Activated CD8-positive, alpha-beta T cell treated with anti-CD3 and anti-CD28 coated beads, Interleukin-2, amount 10 ng/mL, durations not matched to agents 7 days and 5 days (primary cell): ENCODE results near the gene CTNNA2. TPM values are rescaled to one million over a fixed set of nuclear protein-coding genes. Genes with fewer than 3 reads are reported as not detected.

ENCODE experiments used
- ATAC-seq: fragments of 150-1000 bp; cut with Tn5 transposase; one replicate; pipeline ENCODE4 v1.10.0; 2021; ENCODE audit warnings: moderate library complexity
- CTCF ChIA-PET: fragments of 350-600 bp; sonication (Branson Sonifier 250); formaldehyde crosslinking; loops from one replicate; lab custom pipeline; 2021; ENCODE audit warnings: antibody characterized with exemption; lab: Charles Lee
- POLR2A ChIA-PET: fragments of 350-600 bp; sonication (Branson Sonifier 250); formaldehyde crosslinking; loops from one replicate; lab custom pipeline; 2021; ENCODE audit warnings: antibody characterized with exemption; lab: Charles Lee
- DNase-seq: peaks from one replicate; pipeline ENCODE4 v3.0.0-alpha.2; 2020
- H3K27ac Mint-ChIP-seq: one replicate; pipeline ENCODE4 v1.8.0; 2021; ENCODE audit warnings: mild to moderate bottlenecking, mixed read lengths
- H3K27me3 Mint-ChIP-seq: one replicate; pipeline ENCODE4 v1.8.0; 2021; ENCODE audit warnings: low read depth, mixed read lengths
- H3K36me3 Mint-ChIP-seq: one replicate; pipeline ENCODE4 v1.8.0; 2021; ENCODE audit warnings: low read depth, mixed read lengths
- H3K4me1 Mint-ChIP-seq: one replicate; pipeline ENCODE4 v1.8.0; 2021; ENCODE audit warnings: low read depth, mixed read lengths
- H3K4me3 Mint-ChIP-seq: one replicate; pipeline ENCODE4 v1.8.0; 2021; ENCODE audit warnings: mild to moderate bottlenecking, mixed read lengths
- H3K9me3 Mint-ChIP-seq: one replicate; pipeline ENCODE4 v1.8.0; 2022; ENCODE audit warnings: mixed read lengths; ENCODE audit not compliant: insufficient read depth
- total RNA-seq, 2 experiments: library from RNA; stranded (reverse); gene quantifications; one replicate each; pipeline ENCODE4 v1.2.3, GENCODE V29; 2021

The CTNNA2 gene
- total RNA-seq, 2 experiments from 2014 or later: not detected

GRCh38 chr2:79801082-79801481, 288.2 kb downstream of the CTNNA2 start:
- H3K27me3 Mint-ChIP-seq: no peaks in the 10 kb centered on the region
- H3K36me3 Mint-ChIP-seq: no peaks in the 10 kb centered on the region
- H3K9me3 Mint-ChIP-seq: no peaks in the 10 kb centered on the region
- H3K27ac Mint-ChIP-seq: no peak overlapping the region
- ATAC-seq (no peak), DNase-seq (no peak)
- CTCF ChIA-PET: no interaction called here
- no peak overlapping the region for H3K4me3 Mint-ChIP-seq
- no peaks in the 10 kb centered on the region for H3K4me1 Mint-ChIP-seq
- POLR2A ChIA-PET: no interaction called here

- no peak for ATAC-seq
- CTCF ChIA-PET: no interaction called here
- DNase-seq: no peak
- Mint-ChIP-seq H3K27ac (no peak overlapping the region), H3K27me3 (no peaks in the 10 kb centered on the region), H3K9me3 (peaks cover 16% of the 10 kb centered on the region), H3K4me1 (no peaks in the 10 kb centered on the region), H3K36me3 (no peaks in the 10 kb centered on the region), H3K4me3 (no peak overlapping the region)
- POLR2A ChIA-PET: no interaction called here
Observed at GRCh38 chr2:79817288-79817687, 304.4 kb downstream of the CTNNA2 start.

- no peak overlapping the region for H3K27ac Mint-ChIP-seq
- POLR2A ChIA-PET: no interaction called here
- ATAC-seq: no peak
- no peaks in the 10 kb centered on the region for H3K4me1 Mint-ChIP-seq
- no peaks in the 10 kb centered on the region for H3K36me3 Mint-ChIP-seq
- CTCF ChIA-PET: no interaction called here
- DNase-seq: no peak
- no peaks in the 10 kb centered on the region for H3K27me3 Mint-ChIP-seq
- no peak overlapping the region for H3K4me3 Mint-ChIP-seq
- H3K9me3 Mint-ChIP-seq: peaks cover 4% of the 10 kb centered on the region
Observed at GRCh38 chr2:79820281-79820680, 307.4 kb downstream of the CTNNA2 start.

- no peaks in the 10 kb centered on the region for H3K27me3 Mint-ChIP-seq
- no peaks in the 10 kb centered on the region for H3K4me1 Mint-ChIP-seq
- POLR2A ChIA-PET: no interaction called here
Observed at GRCh38 chr2:79822136-79822535, 309.3 kb downstream of the CTNNA2 start.

GRCh38 chr2:79824086-79824786, 311.4 kb downstream of the CTNNA2 start:
- POLR2A ChIA-PET: no interaction called here
- CTCF ChIA-PET: no interaction called here
- Mint-ChIP-seq H3K4me3 (no peak overlapping the region), H3K4me1 (no peaks in the 10 kb centered on the region), H3K27me3 (no peaks in the 10 kb centered on the region), H3K9me3 (no peaks in the 10 kb centered on the region), H3K27ac (no peak overlapping the region), H3K36me3 (no peaks in the 10 kb centered on the region)
- ATAC-seq (no peak), DNase-seq (no peak)

More at GRCh38 chr2:79822136-79822535, 309.3 kb downstream of the CTNNA2 start:
- Mint-ChIP-seq H3K27ac (no peak overlapping the region), H3K36me3 (no peaks in the 10 kb centered on the region), H3K9me3 (no peaks in the 10 kb centered on the region), H3K4me3 (no peak overlapping the region)
- DNase-seq (no peak), ATAC-seq (no peak)
- CTCF ChIA-PET: no interaction called here

- Mint-ChIP-seq H3K27me3 (no peaks in the 10 kb centered on the region), H3K36me3 (no peaks in the 10 kb centered on the region), H3K4me3 (no peak overlapping the region), H3K4me1 (no peaks in the 10 kb centered on the region), H3K9me3 (no peaks in the 10 kb centered on the region), H3K27ac (no peak overlapping the region)
- ChIA-PET CTCF (no interaction called here), POLR2A (no interaction called here)
- DNase-seq (no peak), ATAC-seq (no peak)
Observed at GRCh38 chr2:79827881-79828280, 315.0 kb downstream of the CTNNA2 start.

- ChIA-PET CTCF (no interaction called here), POLR2A (no interaction called here)
- no peak overlapping the region for H3K4me3 Mint-ChIP-seq
- no peaks in the 10 kb centered on the region for H3K27me3 Mint-ChIP-seq
- DNase-seq (no peak), ATAC-seq (no peak)
- no peak overlapping the region for H3K27ac Mint-ChIP-seq
- H3K9me3 Mint-ChIP-seq: no peaks in the 10 kb centered on the region
- H3K36me3 Mint-ChIP-seq: no peaks in the 10 kb centered on the region
- H3K4me1 Mint-ChIP-seq: no peaks in the 10 kb centered on the region
Observed at GRCh38 chr2:79830501-79830900, 317.6 kb downstream of the CTNNA2 start.

GRCh38 chr2:79831961-79832360, 319.1 kb downstream of the CTNNA2 start:
- Mint-ChIP-seq H3K27me3 (no peaks in the 10 kb centered on the region), H3K4me3 (no peak overlapping the region), H3K36me3 (no peaks in the 10 kb centered on the region), H3K9me3 (no peaks in the 10 kb centered on the region), H3K4me1 (no peaks in the 10 kb centered on the region), H3K27ac (no peak overlapping the region)
- CTCF ChIA-PET: no interaction called here
- DNase-seq: no peak
- no peak for ATAC-seq
- POLR2A ChIA-PET: no interaction called here

GRCh38 chr2:79832511-79833234, 319.8 kb downstream of the CTNNA2 start:
- Mint-ChIP-seq H3K36me3 (no peaks in the 10 kb centered on the region), H3K4me1 (no peaks in the 10 kb centered on the region), H3K9me3 (no peaks in the 10 kb centered on the region), H3K27ac (no peak overlapping the region), H3K27me3 (no peaks in the 10 kb centered on the region), H3K4me3 (no peak overlapping the region)
- ATAC-seq (no peak), DNase-seq (no peak)
- POLR2A ChIA-PET: no interaction called here
- CTCF ChIA-PET: no interaction called here

GRCh38 chr2:79833235-79833878, 320.5 kb downstream of the CTNNA2 start:
- ATAC-seq (no peak), DNase-seq (no peak)
- Mint-ChIP-seq H3K27ac (no peak overlapping the region), H3K27me3 (no peaks in the 10 kb centered on the region), H3K9me3 (no peaks in the 10 kb centered on the region), H3K4me3 (no peak overlapping the region), H3K36me3 (no peaks in the 10 kb centered on the region), H3K4me1 (no peaks in the 10 kb centered on the region)
- ChIA-PET POLR2A (no interaction called here), CTCF (no interaction called here)

GRCh38 chr2:79835911-79836310, 323.1 kb downstream of the CTNNA2 start:
- no peak overlapping the region for H3K27ac Mint-ChIP-seq
- H3K9me3 Mint-ChIP-seq: no peaks in the 10 kb centered on the region
- ATAC-seq: no peak
- ChIA-PET CTCF (no interaction called here), POLR2A (no interaction called here)
- no peak overlapping the region for H3K4me3 Mint-ChIP-seq
- H3K4me1 Mint-ChIP-seq: no peaks in the 10 kb centered on the region
- H3K27me3 Mint-ChIP-seq: no peaks in the 10 kb centered on the region
- DNase-seq: no peak
- no peaks in the 10 kb centered on the region for H3K36me3 Mint-ChIP-seq

- Mint-ChIP-seq H3K27me3 (no peaks in the 10 kb centered on the region), H3K36me3 (no peaks in the 10 kb centered on the region), H3K9me3 (no peaks in the 10 kb centered on the region), H3K4me1 (no peaks in the 10 kb centered on the region), H3K27ac (no peak overlapping the region), H3K4me3 (no peak overlapping the region)
- POLR2A ChIA-PET: no interaction called here
- CTCF ChIA-PET: no interaction called here
- ATAC-seq (no peak), DNase-seq (no peak)
Observed at GRCh38 chr2:79844011-79844410, 331.2 kb downstream of the CTNNA2 start.
